GM12872 (cell line): ENCODE measurements around the gene SLC31A1.

Source experiments
- CTCF ChIP-seq: IDR thresholded peaks from 3 replicates; pipeline ENCODE4 v1.5.1; 2011; ENCODE audit warnings: low read depth, mild to moderate bottlenecking, low read length, moderate library complexity; ENCODE audit not compliant: insufficient read depth

SLC31A1 gene

GRCh38 chr9:113183956-113184488 is 37.3 kb upstream of the SLC31A1 start:
- TF ChIP-seq CTCF, result no peak

GRCh38 chr9:113184539-113184938 is 36.8 kb upstream of the SLC31A1 start:
- TF ChIP-seq CTCF, result no peak

GRCh38 chr9:113185271-113185670 is 36.1 kb upstream of the SLC31A1 start:
- no peak for TF ChIP-seq CTCF

- no peak for TF ChIP-seq CTCF
Observed at GRCh38 chr9:113186137-113186755, 35.1 kb upstream of the SLC31A1 start.

- TF ChIP-seq CTCF, result no peak
Observed at GRCh38 chr9:113187929-113188595, 33.3 kb upstream of the SLC31A1 start.

- TF ChIP-seq CTCF, result no peak
Observed at GRCh38 chr9:113192455-113192854, 28.9 kb upstream of the SLC31A1 start.

GRCh38 chr9:113199683-113200329 is 21.5 kb upstream of the SLC31A1 start:
- no peak for TF ChIP-seq CTCF
